Astrocyte (in vitro differentiated cells and primary cell): Measurements from ENCODE around the gene CALD1. TPM values are rescaled to one million over a fixed set of nuclear protein-coding genes. Genes with fewer than 3 reads are reported as not detected.

Experiments
- DNase-seq: peaks from one replicate; pipeline ENCODE4 v3.0.0-alpha.2; 2010; ENCODE audit warnings: low read depth
- FAIRE-seq: peaks from 2 replicates; lab custom pipeline; 2011; peaks lifted over from hg19 to GRCh38; lab: Jason Lieb, UNC
- H2AFZ ChIP-seq: 2 replicates; pipeline ENCODE4 v1.6.0; 2012; ENCODE audit warnings: low read depth, low read length, inconsistent platforms
- H3K27ac ChIP-seq: 2 replicates; pipeline ENCODE4 v1.5.1; 2011; ENCODE audit warnings: low read depth, low read length, inconsistent platforms
- H3K27me3 ChIP-seq: 2 replicates; pipeline ENCODE4 v1.6.0; 2011; ENCODE audit warnings: low read length, inconsistent platforms; ENCODE audit not compliant: insufficient read depth
- H3K36me3 ChIP-seq: 2 replicates; pipeline ENCODE4 v1.5.1; 2011; ENCODE audit warnings: low read length, inconsistent platforms; ENCODE audit not compliant: insufficient read depth
- H3K4me1 ChIP-seq: 2 replicates; pipeline ENCODE4 v1.5.1; 2011; ENCODE audit warnings: low read length, inconsistent platforms; ENCODE audit not compliant: insufficient read depth
- H3K4me2 ChIP-seq: 2 replicates; pipeline ENCODE4 v1.6.0; 2012; ENCODE audit warnings: low read length, inconsistent platforms
- H3K4me3 ChIP-seq: 2 replicates; pipeline ENCODE4 v1.5.1; 2011; ENCODE audit warnings: low read depth, mild to moderate bottlenecking, low read length, inconsistent platforms; ENCODE audit not compliant: insufficient read depth
- H3K79me2 ChIP-seq: 2 replicates; pipeline ENCODE4 v1.6.0; 2012; ENCODE audit warnings: mild to moderate bottlenecking, low read length, inconsistent platforms; ENCODE audit not compliant: insufficient read depth
- H3K9ac ChIP-seq: 2 replicates; pipeline ENCODE4 v1.6.0; 2012; ENCODE audit warnings: mild to moderate bottlenecking, low read length, inconsistent platforms
- H3K9me3 ChIP-seq: 2 replicates; pipeline ENCODE4 v1.5.1; 2012; ENCODE audit warnings: low read depth, mild to moderate bottlenecking, low read length, inconsistent platforms; ENCODE audit not compliant: insufficient read depth
- H4K20me1 ChIP-seq: 2 replicates; pipeline ENCODE4 v1.6.0; 2012; ENCODE audit warnings: low read length, inconsistent platforms; ENCODE audit not compliant: insufficient read depth
- H3K27ac Mint-ChIP-seq: one replicate; pipeline ENCODE4 v1.8.0; 2021; ENCODE audit warnings: mild to moderate bottlenecking, mixed read lengths; ENCODE audit not compliant: unreplicated experiment
- H3K27me3 Mint-ChIP-seq: one replicate; pipeline ENCODE4 v1.8.0; 2021; ENCODE audit warnings: low read depth, mixed read lengths; ENCODE audit not compliant: unreplicated experiment
- H3K36me3 Mint-ChIP-seq: one replicate; pipeline ENCODE4 v1.8.0; 2021; ENCODE audit warnings: low read depth, mixed read lengths; ENCODE audit not compliant: unreplicated experiment
- H3K4me1 Mint-ChIP-seq: one replicate; pipeline ENCODE4 v1.8.0; 2021; ENCODE audit warnings: low read depth, mixed read lengths; ENCODE audit not compliant: unreplicated experiment
- H3K4me3 Mint-ChIP-seq: one replicate; pipeline ENCODE4 v1.8.0; 2021; ENCODE audit warnings: mild to moderate bottlenecking, moderate library complexity, mixed read lengths; ENCODE audit not compliant: unreplicated experiment
- H3K9me3 Mint-ChIP-seq: one replicate; pipeline ENCODE4 v1.8.0; 2021; ENCODE audit warnings: mild to moderate bottlenecking, mixed read lengths; ENCODE audit not compliant: unreplicated experiment
- CTCF ChIP-seq: IDR thresholded peaks from 2 replicates; pipeline ENCODE4 v1.5.1; 2011; ENCODE audit warnings: low read depth, mild to moderate bottlenecking, inconsistent platforms, low read length, moderate library complexity; ENCODE audit not compliant: insufficient read depth
- EZH2 ChIP-seq: IDR thresholded peaks from 2 replicates; pipeline ENCODE4 v1.6.1; 2012; ENCODE audit warnings: mild to moderate bottlenecking, low read length, inconsistent platforms; ENCODE audit not compliant: insufficient read depth
- total RNA-seq: library from RNA; stranded (reverse); gene quantifications from 2 replicates; pipeline ENCODE4 v1.2.1, GENCODE V29; 2021

Gene CALD1
- total RNA-seq, 1 donor from 2014 or later, result 1,872 TPM

DNA sequence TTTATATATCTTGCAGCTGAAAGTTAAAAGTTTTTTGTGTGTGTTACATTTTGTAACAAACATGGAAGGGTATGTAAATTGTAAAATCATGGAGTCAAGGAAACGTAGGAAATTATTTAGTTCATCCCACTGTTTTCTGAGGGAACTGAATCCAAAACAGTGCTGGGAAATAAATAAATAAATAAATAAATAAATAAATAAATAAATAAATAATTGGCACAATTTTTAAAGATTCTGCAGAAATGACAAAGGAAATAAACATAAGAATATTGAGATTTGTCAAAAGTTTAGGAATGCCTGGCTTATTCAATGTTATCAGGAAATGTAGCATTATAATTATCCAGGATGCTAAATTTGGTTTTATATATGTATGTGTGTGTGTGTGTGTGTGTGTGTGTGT is 115.5 kb downstream of the CALD1 start:
- Histone ChIP-seq H3K27ac (no peak overlapping the region), H4K20me1 (peaks cover 92% of the 10 kb centered on the region), H3K36me3 (peaks cover 14% of the 10 kb centered on the region), H3K4me2 (no peak overlapping the region), H3K79me2 (peaks cover 100% of the 10 kb centered on the region), H3K9me3 (no peaks in the 10 kb centered on the region), H3K27me3 (no peaks in the 10 kb centered on the region), H3K4me3 (no peak overlapping the region), H3K9ac (no peak overlapping the region), H2AFZ (no peak overlapping the region), H3K4me1 (peaks cover 39% of the 10 kb centered on the region)
- no peaks in the 10 kb centered on the region for H3K9me3 Mint-ChIP-seq
- no peak for DNase-seq
- no peak overlapping the region for H3K4me3 Mint-ChIP-seq
- H3K36me3 Mint-ChIP-seq, result peaks cover 20% of the 10 kb centered on the region
- H3K4me1 Mint-ChIP-seq, result peaks cover 62% of the 10 kb centered on the region
- no peaks in the 10 kb centered on the region for H3K27me3 Mint-ChIP-seq
- TF ChIP-seq EZH2, result no peak
- TF ChIP-seq CTCF, result no peak
- H3K27ac Mint-ChIP-seq, result no peak overlapping the region
- FAIRE-seq, result no peak

GRCh38 chr7:134896073-134896472 is 116.6 kb downstream of the CALD1 start:
- H3K27ac Mint-ChIP-seq, result peak overlapping the region; percentile 16
- peaks cover 61% of the 10 kb centered on the region for H3K4me1 Mint-ChIP-seq
- Histone ChIP-seq H3K9me3 (no peaks in the 10 kb centered on the region), H3K79me2 (peaks cover 100% of the 10 kb centered on the region), H3K27ac (no peak overlapping the region), H4K20me1 (peaks cover 91% of the 10 kb centered on the region), H3K4me2 (no peak overlapping the region), H3K36me3 (peaks cover 16% of the 10 kb centered on the region), H3K4me1 (peaks cover 28% of the 10 kb centered on the region), H2AFZ (no peak overlapping the region), H3K9ac (no peak overlapping the region), H3K4me3 (no peak overlapping the region), H3K27me3 (no peaks in the 10 kb centered on the region)
- FAIRE-seq, result no peak
- no peak for DNase-seq
- peaks cover 16% of the 10 kb centered on the region for H3K36me3 Mint-ChIP-seq
- TF ChIP-seq CTCF (no peak), EZH2 (no peak)
- no peaks in the 10 kb centered on the region for H3K9me3 Mint-ChIP-seq
- no peaks in the 10 kb centered on the region for H3K27me3 Mint-ChIP-seq
- H3K4me3 Mint-ChIP-seq, result peak overlapping the region; percentile 47

GRCh38 chr7:134897936-134898335 is 118.5 kb downstream of the CALD1 start:
- FAIRE-seq (no peak), DNase-seq (no peak)
- H3K4me3 Mint-ChIP-seq, result no peak overlapping the region
- Histone ChIP-seq H3K36me3 (peaks cover 10% of the 10 kb centered on the region), H3K4me2 (no peak overlapping the region), H3K4me3 (no peak overlapping the region), H4K20me1 (peaks cover 94% of the 10 kb centered on the region), H3K79me2 (peaks cover 100% of the 10 kb centered on the region), H3K9me3 (no peaks in the 10 kb centered on the region), H3K4me1 (peaks cover 12% of the 10 kb centered on the region), H3K27me3 (no peaks in the 10 kb centered on the region), H3K9ac (no peak overlapping the region), H2AFZ (no peak overlapping the region), H3K27ac (no peak overlapping the region)
- H3K9me3 Mint-ChIP-seq, result no peaks in the 10 kb centered on the region
- TF ChIP-seq CTCF (no peak), EZH2 (no peak)
- no peak overlapping the region for H3K27ac Mint-ChIP-seq
- no peaks in the 10 kb centered on the region for H3K27me3 Mint-ChIP-seq
- H3K4me1 Mint-ChIP-seq, result peaks cover 65% of the 10 kb centered on the region
- peaks cover 19% of the 10 kb centered on the region for H3K36me3 Mint-ChIP-seq
